GM19467 (cell line): ENCODE results near the gene CREB1.

Experiments
- ATAC-seq: cut with Tn5 transposase; IDR thresholded peaks from one replicate; pipeline ENCODE4 v1.9.1; 2021; ENCODE audit warnings: mild to moderate bottlenecking, moderate library complexity; ENCODE audit not compliant: unreplicated experiment

CREB1 gene

GRCh38 chr2:207540431-207540830 is 10.7 kb downstream of the CREB1 start:
- ATAC-seq: no peak

GRCh38 chr2:207541933-207542332 is 12.2 kb downstream of the CREB1 start:
- no peak for ATAC-seq

DNA sequence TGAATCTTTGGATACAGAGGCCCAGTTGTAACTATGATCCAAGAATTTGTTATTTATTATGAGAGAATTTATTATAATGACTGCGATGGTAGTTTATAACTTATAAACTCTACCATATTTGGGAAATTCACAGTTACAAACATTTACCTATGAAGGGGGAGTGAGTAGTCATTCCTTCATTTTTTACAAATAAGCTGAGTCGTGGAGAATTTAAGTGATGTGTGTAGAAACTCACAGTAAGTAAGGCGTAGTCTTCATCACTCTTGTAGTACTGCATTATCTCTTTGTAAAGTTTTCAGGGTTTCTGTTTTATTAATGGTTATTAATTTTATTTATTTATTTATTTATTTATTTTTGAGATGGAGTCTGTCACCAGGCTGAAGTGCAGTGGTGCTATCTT is 13.5 kb downstream of the CREB1 start:
- no peak for ATAC-seq

DNA sequence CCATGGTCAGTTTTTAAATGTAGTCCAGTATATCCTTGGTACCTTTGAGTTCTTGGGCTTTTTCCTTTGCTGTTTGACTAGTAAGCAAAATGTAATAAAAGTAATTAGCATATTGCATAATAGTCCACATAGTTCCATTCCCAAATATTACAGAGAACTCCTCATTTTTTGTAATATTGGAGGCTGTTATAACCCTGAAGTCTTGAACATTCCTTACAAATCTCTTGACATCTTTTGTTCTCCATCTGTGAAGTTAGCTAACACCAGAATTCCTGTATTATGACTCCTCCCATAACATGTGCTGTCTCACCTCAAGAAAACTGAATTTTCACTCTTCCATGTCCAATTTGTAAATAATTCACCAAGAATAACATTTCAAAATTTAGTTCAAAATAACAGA is 17.1 kb downstream of the CREB1 start:
- ATAC-seq: no peak

DNA sequence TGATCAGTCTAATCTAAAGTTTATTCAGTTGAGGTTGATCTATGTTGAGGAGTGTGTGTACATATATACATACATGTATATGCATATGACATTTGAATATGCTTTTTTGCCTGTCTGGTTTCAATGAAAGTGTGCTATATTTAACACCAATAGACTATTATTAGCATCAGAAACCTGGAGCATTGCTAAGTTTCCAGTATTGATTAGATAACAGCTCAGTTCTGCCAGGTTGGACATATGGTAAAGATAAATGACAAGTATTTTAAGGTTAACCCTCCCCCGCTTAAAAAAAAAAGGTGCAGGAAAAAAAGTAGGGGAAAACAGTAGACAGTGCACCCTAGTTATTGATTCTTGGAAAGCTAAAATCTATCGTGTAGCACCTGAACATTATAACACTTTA is 19.4 kb downstream of the CREB1 start:
- no peak for ATAC-seq

DNA sequence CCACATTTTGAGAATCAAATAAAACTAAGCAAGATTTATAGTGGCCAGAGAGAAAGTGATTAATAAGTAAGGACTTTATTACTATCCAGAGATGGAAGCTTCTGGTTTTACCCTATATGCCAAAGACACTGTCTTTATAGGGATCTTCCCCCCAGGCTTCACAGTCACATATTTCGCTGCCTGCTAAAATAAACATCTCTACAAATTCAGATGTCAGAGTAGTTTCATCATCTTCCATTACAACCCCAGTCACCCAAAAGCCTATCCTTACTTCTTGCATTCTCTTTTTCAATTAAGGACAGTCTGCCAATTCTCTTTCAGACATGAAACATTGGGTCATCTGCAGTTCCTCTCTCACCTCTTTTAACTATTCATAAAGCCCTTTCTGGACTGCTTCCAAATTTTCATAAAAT is 28.3 kb downstream of the CREB1 start:
- no peak for ATAC-seq

DNA sequence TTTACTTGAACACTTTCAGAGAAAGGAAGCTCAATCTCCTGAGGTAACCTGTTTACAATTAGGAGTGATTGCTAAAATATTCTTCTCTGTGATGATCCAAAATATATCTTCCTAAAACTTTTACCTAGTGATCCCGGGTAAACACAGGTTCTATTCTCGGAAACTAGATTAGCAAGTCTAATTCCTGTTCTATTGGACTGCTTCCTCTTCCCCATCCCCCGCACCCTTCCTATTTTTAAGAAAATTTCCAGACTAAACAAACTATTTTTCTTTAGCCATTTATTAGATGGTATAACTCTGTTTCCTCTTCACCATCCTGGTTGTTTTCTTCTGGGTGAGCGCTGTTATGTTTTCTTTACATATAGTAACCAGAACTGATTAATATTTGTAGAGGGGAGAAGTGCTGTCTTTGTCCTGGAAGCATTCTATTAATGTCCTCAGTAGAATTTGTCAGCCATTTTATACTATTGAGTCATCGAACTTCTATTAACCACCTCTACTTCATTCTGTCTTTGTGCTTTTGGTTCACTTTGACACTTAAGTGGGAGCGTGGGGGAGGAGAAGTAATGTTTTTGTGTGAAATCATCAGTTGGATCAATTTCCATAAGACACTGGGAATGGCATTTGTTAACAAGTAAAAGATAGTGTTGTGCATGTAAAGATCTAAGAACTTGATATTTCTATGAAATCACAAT is 31.8 kb downstream of the CREB1 start:
- no peak for ATAC-seq

GRCh38 chr2:207565736-207566500 is 36.2 kb downstream of the CREB1 start:
- no peak for ATAC-seq

- ATAC-seq: no peak
These were observed 37.9 kb downstream of the CREB1 start for GRCh38 chr2:207567671-207568070.

- no peak for ATAC-seq
These were observed 41.6 kb downstream of the CREB1 start for GRCh38 chr2:207571370-207571769.

DNA sequence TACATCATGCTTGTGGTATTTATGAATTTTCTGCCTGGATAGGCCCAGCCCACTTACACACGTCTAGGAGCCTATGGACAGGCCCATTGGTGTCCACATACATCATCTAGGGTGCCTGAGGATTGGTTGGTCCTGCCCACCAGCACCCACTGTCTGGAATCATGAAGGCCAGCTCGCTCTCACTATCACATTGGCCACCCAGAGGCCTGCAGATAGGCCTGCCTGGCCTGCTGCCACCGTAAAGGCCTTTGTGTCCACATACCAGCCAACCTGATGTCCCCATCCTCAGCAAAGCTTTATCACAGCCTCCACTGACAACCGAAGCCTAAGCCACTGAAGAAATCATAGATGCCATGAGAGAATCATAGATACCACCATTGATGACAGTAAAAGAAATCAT is 55.2 kb downstream of the CREB1 start:
- ATAC-seq: no peak

- ATAC-seq: no peak
These were observed 57.5 kb downstream of the CREB1 start for GRCh38 chr2:207587305-207587704.

- no peak for ATAC-seq
These were observed 59.4 kb downstream of the CREB1 start for GRCh38 chr2:207589143-207589542.

DNA sequence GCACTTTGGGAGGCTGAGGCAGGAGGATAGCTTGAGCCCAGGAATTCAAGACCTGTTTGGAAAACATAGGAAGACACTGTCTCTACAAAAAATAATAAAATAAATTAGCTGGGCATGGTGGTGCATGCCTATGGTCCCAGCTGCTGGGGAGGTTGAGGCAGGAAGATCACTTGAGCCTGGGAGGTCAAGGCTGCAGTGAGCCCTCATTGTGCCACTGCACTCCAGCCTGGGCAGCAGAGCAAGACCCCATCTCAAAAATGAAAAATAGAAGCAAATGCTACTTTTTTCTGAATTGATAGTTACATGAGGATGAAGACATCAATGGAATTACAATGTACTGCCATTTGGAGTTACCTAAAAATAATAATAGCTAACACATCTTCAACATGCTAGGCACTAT is 63.5 kb downstream of the CREB1 start:
- ATAC-seq: no peak

DNA sequence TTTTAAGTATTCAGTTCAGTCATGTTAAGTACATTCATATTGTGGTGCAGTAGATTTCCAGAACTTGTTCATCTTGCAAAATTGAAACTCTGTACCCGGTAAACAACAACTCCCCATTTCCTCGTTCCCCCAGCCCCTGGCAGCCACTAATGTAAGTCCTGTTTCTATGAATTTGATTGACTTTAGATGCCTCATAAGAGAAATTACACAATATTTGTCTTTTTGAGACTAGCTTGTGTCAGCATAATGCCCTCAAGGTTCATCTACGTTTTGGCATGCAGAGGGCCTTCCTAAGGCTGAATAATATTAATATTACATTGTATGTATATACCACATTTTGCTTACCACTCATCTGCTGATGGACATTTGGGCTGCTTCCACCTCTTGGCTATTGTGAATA is 64.5 kb downstream of the CREB1 start:
- no peak for ATAC-seq

DNA sequence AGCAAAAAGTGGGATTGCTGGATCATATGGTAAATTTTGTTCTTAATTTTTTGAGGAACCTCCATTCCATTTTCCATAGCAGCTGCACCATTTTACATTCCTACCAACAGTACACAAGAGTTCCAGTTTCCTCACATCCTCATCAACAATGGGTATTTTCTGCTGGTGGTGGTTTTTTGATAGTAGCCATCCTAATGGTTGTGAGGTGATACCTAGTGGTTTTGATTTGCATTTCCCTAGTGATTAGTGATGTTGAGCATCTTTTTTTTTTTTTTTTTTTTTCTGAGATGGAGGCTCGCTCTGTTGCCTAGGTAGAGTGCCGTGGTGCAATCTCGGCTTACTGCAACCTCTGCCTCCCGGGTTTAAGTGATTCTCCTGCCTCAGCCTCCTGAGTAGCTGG is 65.0 kb downstream of the CREB1 start:
- ATAC-seq: no peak

DNA sequence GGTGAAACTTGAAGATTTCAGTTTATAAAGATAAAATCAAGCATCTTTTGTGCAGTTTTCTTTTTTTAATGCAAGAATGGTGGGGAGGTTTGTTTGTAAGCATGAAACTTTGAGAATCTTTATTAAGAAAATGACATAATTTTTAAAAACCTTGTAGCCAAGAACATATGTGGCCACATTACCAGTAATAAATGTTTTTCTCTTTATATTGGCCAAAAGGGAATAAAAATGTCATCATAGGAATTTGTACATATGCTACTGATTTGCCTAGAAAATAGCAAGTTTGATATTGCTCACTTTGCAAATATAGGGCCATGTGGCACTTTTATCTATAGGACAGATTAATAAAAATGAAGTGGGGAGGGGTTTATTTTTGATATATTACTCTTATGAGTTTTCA is 69.9 kb downstream of the CREB1 start:
- no peak for ATAC-seq

GRCh38 chr2:207600231-207600630 is 70.5 kb downstream of the CREB1 start:
- ATAC-seq: no peak

GRCh38 chr2:207601774-207602173 is 72.0 kb downstream of the CREB1 start:
- ATAC-seq: no peak

GRCh38 chr2:207603486-207603885 is 73.7 kb downstream of the CREB1 start:
- no peak for ATAC-seq

GRCh38 chr2:207606399-207606798 is 76.6 kb downstream of the CREB1 start:
- ATAC-seq: no peak

DNA sequence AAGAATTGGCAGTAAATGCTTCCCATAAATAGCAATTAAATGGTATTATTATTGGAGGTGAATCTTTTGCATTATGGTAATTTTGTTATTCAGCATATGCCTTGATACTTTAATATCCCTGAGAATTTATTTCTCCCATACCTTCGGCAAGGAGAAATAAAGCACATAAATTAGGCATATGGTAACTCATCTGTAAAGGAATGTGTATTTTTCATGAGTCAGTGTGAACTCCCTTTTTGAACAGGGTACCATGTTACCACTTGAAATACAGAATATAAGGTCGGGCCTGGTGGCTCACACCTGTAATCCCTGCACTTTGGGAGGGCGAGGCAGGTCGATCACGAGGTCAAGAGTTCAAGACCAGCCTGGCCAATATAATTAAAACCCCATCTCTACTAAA is 77.1 kb downstream of the CREB1 start:
- no peak for ATAC-seq

GRCh38 chr2:207612714-207613113 is 83.0 kb downstream of the CREB1 start:
- no peak for ATAC-seq
